GM12891 (cell line): ENCODE data around the gene EPHA10.

ENCODE experiments used
- DNase-seq: peaks from one replicate; pipeline ENCODE4 v3.0.0; 2011; ENCODE audit warnings: low spot score; ENCODE audit not compliant: insufficient read length
- FAIRE-seq: peaks from 2 replicates; lab custom pipeline; 2011; peaks lifted over from hg19 to GRCh38; lab: Jason Lieb, UNC
- PAX5 ChIP-seq: IDR thresholded peaks from 2 replicates; pipeline ENCODE4 v1.6.1; 2011; ENCODE audit warnings: low read length, moderate library complexity, mild to moderate bottlenecking; ENCODE audit not compliant: insufficient read depth, severe bottlenecking
- POLR2A ChIP-seq: IDR thresholded peaks from 2 replicates; pipeline ENCODE4 v1.6.1; 2011; ENCODE audit warnings: low read depth, low read length, control low read depth
- POLR2AphosphoS5 ChIP-seq: IDR thresholded peaks from 2 replicates; pipeline ENCODE4 v1.6.1; 2011; ENCODE audit warnings: low read depth, low read length, control low read depth
- POU2F2 ChIP-seq: IDR thresholded peaks from 2 replicates; pipeline ENCODE4 v1.6.1; 2011; ENCODE audit warnings: low read depth, mild to moderate bottlenecking, control low read depth, low read length, moderate library complexity
- SPI1 ChIP-seq: IDR thresholded peaks from 2 replicates; pipeline ENCODE4 v1.6.1; 2011; ENCODE audit warnings: low read depth, low read length, control low read depth
- TAF1 ChIP-seq: IDR thresholded peaks from 2 replicates; pipeline ENCODE4 v1.6.1; 2011; ENCODE audit warnings: low read depth, low read length, control low read depth

EPHA10 gene

DNA sequence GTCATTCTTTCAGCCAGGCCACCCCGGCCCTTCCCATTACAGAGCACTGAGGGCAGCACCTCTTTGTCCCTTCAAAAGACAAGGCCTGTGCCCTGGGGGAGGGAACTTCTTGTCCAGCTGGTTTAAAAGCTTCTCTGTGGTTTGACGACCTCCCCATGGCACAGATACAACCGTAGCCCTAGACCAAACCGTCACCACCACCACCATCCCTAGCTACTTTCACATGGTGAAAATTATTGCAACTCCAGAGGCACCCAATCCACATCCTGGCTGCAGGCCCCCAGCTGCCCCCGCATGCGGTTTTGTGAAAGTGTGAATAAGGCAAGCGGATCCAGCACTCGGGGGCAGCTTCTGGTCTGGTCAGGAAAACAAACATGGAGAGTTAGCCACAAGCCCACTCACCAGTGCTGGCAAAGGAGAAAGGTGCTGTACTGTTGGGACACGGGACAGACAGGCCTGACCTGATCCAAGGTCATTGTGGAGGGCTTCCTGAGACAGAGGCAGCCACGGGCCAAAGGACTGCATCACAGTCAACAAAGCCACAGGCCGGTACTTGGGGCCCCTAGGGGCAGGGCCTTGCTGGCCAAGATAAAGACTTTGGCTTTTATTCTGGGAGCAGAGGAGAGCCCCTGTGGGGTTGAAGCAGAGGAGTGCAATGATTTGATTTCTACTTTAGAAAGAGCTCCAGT lies 41.4 kb downstream of the EPHA10 start:
- FAIRE-seq (no peak), DNase-seq (no peak)
- TF ChIP-seq POU2F2: no peak
- no peak for TF ChIP-seq TAF1
- no peak for TF ChIP-seq SPI1
- TF ChIP-seq POLR2AphosphoS5: no peak
- TF ChIP-seq PAX5: no peak
- no peak for TF ChIP-seq POLR2A

DNA sequence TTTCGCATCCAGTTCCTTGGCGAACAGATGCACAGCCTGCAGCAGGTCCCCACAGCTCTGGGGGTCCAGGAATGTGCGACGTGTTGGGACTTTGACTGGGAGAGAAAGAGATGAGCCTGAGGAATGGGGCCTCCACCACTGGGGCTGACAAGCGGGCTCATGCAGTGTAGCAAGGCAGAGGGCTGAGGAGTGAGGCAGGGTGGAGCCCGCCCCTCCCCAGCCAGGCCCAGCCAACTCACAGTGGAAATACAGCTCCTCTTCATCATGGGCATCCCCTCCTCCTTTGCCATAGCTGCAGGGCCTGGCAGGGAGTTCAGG lies 41.9 kb downstream of the EPHA10 start:
- no peak for TF ChIP-seq PAX5
- TF ChIP-seq SPI1: no peak
- no peak for TF ChIP-seq POLR2A
- TF ChIP-seq POLR2AphosphoS5: no peak
- no peak for TF ChIP-seq POU2F2
- TF ChIP-seq TAF1: no peak
- no peak for FAIRE-seq
- DNase-seq: no peak

DNA sequence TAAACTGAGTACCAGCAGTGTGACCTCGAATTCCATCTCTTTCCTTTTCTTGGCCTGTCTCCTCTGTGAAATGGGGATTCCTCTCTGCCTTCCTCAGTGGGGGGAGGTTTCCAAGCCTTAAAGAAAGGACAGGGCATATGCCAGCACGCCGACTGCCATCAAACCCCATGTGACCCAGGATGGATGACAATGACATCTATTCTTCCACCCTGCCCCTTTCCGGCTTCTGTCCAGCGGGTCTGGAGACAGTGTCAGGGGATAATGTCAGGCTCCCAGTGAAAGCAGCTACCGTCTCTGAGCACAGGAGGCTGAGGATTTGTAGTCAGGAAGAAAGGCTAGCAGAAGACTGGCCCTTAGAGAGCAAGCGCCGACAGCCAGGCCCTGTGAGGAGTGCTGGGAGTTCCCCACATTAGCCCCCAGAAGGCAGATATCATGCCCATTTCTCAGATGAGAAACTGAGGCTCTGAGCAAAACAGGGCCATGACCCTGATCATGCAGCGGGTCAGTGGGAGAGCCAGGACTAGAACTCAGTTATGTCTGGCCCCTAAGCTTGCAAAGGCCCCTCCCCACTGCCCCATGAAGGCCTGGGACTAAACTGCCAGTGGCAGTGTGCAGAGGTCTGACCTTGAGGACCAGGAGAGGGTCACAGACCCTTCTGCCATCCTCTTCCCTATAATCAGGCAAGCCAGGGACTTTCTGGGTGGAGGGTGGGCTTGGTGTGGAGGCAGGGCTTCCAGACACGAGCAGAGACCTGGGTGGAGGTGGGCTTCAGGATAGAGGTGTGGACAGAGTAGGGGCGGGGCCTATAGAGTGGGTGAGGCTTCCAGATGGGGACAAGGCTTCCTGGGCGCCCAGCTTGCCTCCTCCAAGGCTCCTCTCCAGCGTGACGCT lies 42.5 kb downstream of the EPHA10 start:
- DNase-seq: no peak
- no peak for FAIRE-seq
- no peak for TF ChIP-seq POLR2AphosphoS5
- no peak for TF ChIP-seq POLR2A
- no peak for TF ChIP-seq SPI1
- TF ChIP-seq PAX5: no peak

DNA sequence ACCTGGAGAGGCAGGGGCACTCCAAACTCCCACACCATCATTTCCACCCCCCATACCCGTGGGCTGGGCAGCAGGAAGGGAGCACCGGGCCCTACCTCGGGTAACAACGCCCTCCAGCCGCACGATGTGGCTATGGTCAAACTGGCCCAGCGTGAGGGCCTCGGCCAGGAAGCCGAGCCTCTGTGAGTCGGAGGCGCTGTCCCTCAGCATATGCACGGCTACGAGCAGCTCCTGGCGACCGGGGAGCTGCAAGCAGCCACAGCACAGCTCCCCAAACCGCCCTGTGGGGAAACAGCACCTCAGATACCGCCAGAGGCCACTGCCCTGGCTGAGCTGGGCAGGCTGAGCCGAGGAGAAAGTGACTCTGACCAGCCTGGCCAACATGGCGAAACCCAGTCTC lies 43.4 kb downstream of the EPHA10 start:
- FAIRE-seq (no peak), DNase-seq (no peak)
- TF ChIP-seq TAF1 (no peak), POLR2A (no peak), SPI1 (no peak), PAX5 (no peak), POU2F2 (no peak)

DNA sequence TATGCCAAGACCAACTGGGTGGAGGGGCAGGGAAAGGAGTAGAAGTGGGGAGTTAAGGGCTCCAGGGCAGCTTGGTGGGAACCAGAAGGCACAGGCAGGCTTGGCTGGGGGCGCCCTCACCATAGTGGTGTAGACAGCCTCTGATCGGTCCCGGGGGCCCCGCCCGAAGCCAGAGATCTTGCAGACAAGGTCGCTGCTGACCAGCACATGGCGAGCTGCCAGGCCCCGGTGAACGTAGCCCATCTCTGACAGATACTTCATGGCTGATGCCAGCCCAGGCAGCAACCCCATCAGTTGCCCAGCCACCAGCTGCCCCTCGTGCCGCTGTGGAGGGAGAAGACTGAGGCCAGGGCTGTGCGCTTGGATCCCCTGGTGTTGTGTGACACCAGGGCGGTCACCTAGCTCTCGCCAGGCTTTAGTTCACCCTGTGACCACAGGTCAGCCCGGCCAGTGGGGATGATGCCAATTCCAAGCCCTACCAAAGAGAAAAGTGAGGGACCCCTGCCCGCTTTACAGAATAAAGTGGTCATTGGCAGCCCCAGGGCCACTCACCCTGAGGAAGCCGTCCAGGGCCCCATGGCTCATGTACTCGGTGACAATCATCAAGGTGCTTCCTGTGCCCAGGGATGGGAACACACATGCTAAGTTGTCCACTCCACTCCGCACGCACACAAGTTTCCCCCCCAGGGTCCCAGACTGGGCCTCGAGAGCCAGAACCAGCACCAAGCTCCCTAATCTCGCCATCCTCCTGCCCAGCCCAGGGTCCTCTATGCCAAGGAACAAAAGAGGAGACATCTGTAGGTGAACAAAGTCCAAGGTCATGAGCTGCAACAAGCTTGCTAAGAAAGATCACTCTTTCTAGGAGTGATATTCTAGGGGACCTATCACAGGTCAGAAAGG lies 44.4 kb downstream of the EPHA10 start:
- TF ChIP-seq SPI1: no peak
- TF ChIP-seq POLR2A: no peak
- no peak for TF ChIP-seq TAF1
- no peak for TF ChIP-seq PAX5
- TF ChIP-seq POLR2AphosphoS5: no peak
- TF ChIP-seq POU2F2: no peak
- FAIRE-seq (no peak), DNase-seq (no peak)

DNA sequence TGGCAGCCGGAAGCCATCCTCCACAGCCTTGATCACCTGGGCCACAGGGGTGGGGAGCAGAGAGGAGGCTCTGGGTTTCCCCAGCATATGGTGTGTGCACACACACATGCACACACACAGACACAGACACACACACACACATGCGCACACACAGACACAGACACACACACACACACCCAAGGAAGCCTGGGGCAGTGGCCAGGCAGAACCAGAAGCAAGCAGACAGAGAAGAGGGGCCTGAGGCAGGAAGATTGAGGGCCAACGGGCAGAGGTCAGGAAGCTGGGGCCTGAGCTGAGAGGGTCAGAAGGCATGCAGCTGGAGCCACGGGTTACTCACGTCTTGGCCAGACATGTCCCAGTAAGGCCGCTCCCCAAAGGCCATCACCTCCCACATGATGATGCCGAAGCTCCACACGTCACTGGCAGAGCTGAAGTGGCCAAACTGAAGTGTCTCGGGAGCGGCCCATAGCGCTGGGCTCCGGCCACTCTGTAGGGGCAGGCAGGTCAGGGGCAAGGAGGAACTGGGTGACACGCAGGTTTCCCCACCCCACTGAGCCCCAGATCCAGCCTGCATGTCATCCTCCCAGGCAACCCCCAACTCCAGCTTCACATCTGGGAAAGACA lies 45.2 kb downstream of the EPHA10 start:
- no peak for DNase-seq
- TF ChIP-seq PAX5 (no peak), POU2F2 (no peak), SPI1 (no peak), POLR2AphosphoS5 (no peak), TAF1 (no peak), POLR2A (no peak)
- no peak for FAIRE-seq

DNA sequence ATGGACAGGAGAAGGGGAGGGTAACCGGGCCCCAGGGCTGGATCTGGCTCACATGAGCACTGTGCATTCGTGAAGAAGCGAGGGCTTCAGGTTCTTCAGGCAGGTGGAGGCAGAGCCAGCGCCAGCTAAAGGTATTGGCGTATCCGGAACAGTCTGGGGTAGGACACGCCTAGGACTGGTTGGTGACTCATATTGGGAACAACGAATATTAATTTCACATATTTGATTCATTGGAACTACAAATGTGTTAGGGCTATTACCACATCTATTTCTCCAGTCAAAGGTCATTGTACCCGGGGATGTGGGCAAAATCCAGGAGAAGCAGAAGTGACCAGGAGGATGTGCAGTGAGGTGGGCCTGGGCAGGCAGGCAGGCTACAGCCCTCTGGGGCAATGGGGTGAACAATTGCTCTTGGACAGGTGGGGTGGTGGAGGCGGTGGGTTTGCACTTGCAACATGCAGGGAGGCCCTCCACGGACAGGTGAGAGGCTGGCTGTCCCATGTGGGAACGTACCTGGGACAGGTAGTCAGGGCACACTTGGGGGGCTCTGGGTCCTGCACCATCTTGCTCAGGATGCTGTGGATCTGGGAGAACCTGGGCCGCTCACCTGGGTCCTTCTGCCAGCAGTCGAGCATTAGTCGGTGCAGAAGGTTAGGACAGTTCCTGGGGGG lies 45.9 kb downstream of the EPHA10 start:
- TF ChIP-seq SPI1 (no peak), POU2F2 (no peak), PAX5 (no peak), POLR2AphosphoS5 (no peak), TAF1 (no peak), POLR2A (no peak)
- DNase-seq (no peak), FAIRE-seq (no peak)

DNA sequence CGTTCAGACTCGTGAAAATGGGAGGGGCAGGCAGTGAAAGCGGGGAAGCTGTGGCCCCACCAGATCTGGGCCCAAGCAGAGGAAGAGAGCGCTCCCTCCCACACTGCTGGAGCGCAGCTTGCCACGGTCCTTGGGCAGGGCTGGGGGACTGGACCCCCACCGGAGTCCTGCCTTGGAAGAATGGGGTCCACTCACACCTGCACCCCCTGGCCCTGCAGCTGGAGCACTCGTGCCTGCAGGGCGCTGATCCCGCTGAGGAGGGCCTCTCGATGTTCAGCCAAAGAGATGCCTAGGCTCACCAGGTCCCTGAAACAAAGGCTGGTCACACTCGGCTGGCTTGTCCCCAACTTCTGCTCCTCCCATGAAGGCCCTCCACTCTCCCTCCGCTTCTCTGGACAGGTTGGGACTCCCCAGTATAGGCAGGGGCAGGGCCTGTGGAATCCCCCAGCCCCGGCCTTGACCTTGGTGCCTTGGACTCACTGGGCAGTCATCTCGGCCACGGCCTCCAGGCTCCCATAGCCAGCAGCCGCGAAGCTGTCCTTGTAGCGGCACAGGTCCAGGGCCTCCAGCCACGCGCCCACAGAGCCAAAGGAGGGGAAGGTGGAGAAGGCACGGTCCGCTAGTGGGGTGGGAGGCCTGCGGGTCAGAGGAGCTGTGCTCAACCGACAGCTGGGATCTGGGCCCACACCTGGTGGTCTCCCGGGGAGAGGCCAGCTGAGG lies 46.6 kb downstream of the EPHA10 start:
- TF ChIP-seq POLR2AphosphoS5 (no peak), TAF1 (no peak), POLR2A (no peak), PAX5 (no peak), POU2F2 (no peak), SPI1 (no peak)
- no peak for DNase-seq
- FAIRE-seq: no peak
